Chondrocyte (in vitro differentiated cells): ENCODE results near the gene RRM2. TPM values are rescaled to one million over a fixed set of nuclear protein-coding genes. Genes with fewer than 3 reads are reported as not detected.
"Not testable (repeated sequence)": the region's sequence is repeated elsewhere in the genome, so short reads cannot be mapped to it uniquely, and the experiment has no call there.

ENCODE experiments used
- DNase-seq: peaks from one replicate; pipeline ENCODE4 v3.0.0; 2021; ENCODE audit warnings: mixed read lengths, low spot score
- H3K27ac Mint-ChIP-seq: one replicate; pipeline ENCODE4 v1.8.0; 2021; ENCODE audit warnings: mild to moderate bottlenecking, moderate library complexity, mixed read lengths; ENCODE audit not compliant: unreplicated experiment
- H3K27me3 Mint-ChIP-seq: 2 replicates; pipeline ENCODE4 v1.8.0; 2021; ENCODE audit warnings: low read depth, mixed read lengths
- H3K36me3 Mint-ChIP-seq: 2 replicates; pipeline ENCODE4 v1.8.0; 2021; ENCODE audit warnings: low read depth, mixed read lengths
- H3K4me1 Mint-ChIP-seq: 2 replicates; pipeline ENCODE4 v1.8.0; 2021; ENCODE audit warnings: low read depth, mild to moderate bottlenecking, mixed read lengths
- H3K4me3 Mint-ChIP-seq: one replicate; pipeline ENCODE4 v1.8.0; 2021; ENCODE audit warnings: mild to moderate bottlenecking, moderate library complexity, mixed read lengths; ENCODE audit not compliant: unreplicated experiment
- H3K9me3 Mint-ChIP-seq: 2 replicates; pipeline ENCODE4 v1.8.0; 2021; ENCODE audit warnings: low read depth, mixed read lengths
- CTCF ChIP-seq: fragments of 200-600 bp; sonication (generic); IDR thresholded peaks from 2 replicates; pipeline ENCODE4 v1.5.0; 2021; ENCODE audit warnings: antibody characterized with exemption, mild to moderate bottlenecking, moderate library complexity
- total RNA-seq: library from RNA; stranded (reverse); gene quantifications from 3 replicates; pipeline ENCODE4 v1.2.1, GENCODE V29; 2021

The RRM2 gene
- total RNA-seq, 1 donor from 2014 or later, result 25.7 TPM

GRCh38 chr2:10145519-10146357, 23.2 kb downstream of the RRM2 start:
- H3K27ac Mint-ChIP-seq, result no peak overlapping the region
- DNase-seq, result peak; percentile 65
- peaks cover 7% of the 10 kb centered on the region for H3K36me3 Mint-ChIP-seq
- H3K27me3 Mint-ChIP-seq, result no peaks in the 10 kb centered on the region
- peaks cover 7% of the 10 kb centered on the region for H3K9me3 Mint-ChIP-seq
- H3K4me1 Mint-ChIP-seq, result no peaks in the 10 kb centered on the region
- no peak for TF ChIP-seq CTCF
- H3K4me3 Mint-ChIP-seq, result no peak overlapping the region

- no peaks in the 10 kb centered on the region for H3K27me3 Mint-ChIP-seq
- peaks cover 7% of the 10 kb centered on the region for H3K36me3 Mint-ChIP-seq
- no peak for TF ChIP-seq CTCF
- no peaks in the 10 kb centered on the region for H3K4me1 Mint-ChIP-seq
- no peak overlapping the region for H3K27ac Mint-ChIP-seq
- DNase-seq, result peak; percentile 42
- peaks cover 7% of the 10 kb centered on the region for H3K9me3 Mint-ChIP-seq
- H3K4me3 Mint-ChIP-seq, result no peak overlapping the region
Measured at GRCh38 chr2:10146366-10147005, 23.9 kb downstream of the RRM2 start.

GRCh38 chr2:10147050-10147660, 24.6 kb downstream of the RRM2 start:
- DNase-seq, result peak; percentile 27
- H3K9me3 Mint-ChIP-seq, H3K27me3 Mint-ChIP-seq, H3K27ac Mint-ChIP-seq, H3K4me3 Mint-ChIP-seq, H3K36me3 Mint-ChIP-seq, H3K4me1 Mint-ChIP-seq: not testable (repeated sequence)

GRCh38 chr2:10148268-10148667, 25.7 kb downstream of the RRM2 start:
- no peak overlapping the region for H3K4me3 Mint-ChIP-seq

GRCh38 chr2:10149635-10150034, 27.1 kb downstream of the RRM2 start:
- TF ChIP-seq CTCF, result no peak
- Mint-ChIP-seq H3K4me1 (no peaks in the 10 kb centered on the region), H3K27ac (no peak overlapping the region), H3K36me3 (peaks cover 7% of the 10 kb centered on the region), H3K27me3 (no peaks in the 10 kb centered on the region), H3K4me3 (no peak overlapping the region), H3K9me3 (peaks cover 7% of the 10 kb centered on the region)
- no peak for DNase-seq

More at GRCh38 chr2:10148268-10148667, 25.7 kb downstream of the RRM2 start:
- no peaks in the 10 kb centered on the region for H3K27me3 Mint-ChIP-seq
- TF ChIP-seq CTCF, result no peak
- H3K9me3 Mint-ChIP-seq, result peaks cover 7% of the 10 kb centered on the region
- no peak for DNase-seq
- H3K27ac Mint-ChIP-seq, result no peak overlapping the region
- no peaks in the 10 kb centered on the region for H3K4me1 Mint-ChIP-seq
- peaks cover 7% of the 10 kb centered on the region for H3K36me3 Mint-ChIP-seq
